ENCODE measurements around the gene AMFR.

AMFR gene

DNA sequence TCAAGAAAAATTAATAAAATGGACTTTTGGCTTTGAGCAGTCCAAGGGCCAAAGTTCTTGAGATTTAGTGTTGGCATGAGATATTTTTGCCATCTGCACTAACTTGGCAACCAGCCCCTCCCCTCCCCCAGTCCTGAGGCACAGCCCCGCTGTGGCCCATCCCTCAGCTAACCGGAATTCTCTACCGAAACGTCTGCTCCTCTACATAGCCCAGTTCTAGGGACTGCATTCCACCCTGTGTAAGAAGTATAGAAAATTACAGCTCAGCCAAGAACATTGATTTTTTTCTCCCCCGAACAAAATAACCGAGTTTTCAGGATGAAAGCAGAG is 97.5 kb downstream of the AMFR start:
- no peak overlapping the region for H3K14ac ChIP-seq (ENCODE audit: low read length in 2 of 2)
- no peaks in the 10 kb centered on the region for H3K9me3 ChIP-seq (ENCODE audit: control insufficient read depth, low read length)
- no peak overlapping the region for H2BK15ac ChIP-seq (ENCODE audit: low read depth, poor library complexity, severe bottlenecking)
- no peak overlapping the region for H3K4ac ChIP-seq (ENCODE audit: low read depth in 1 of 2, low read length in 2 of 2)
- no peak overlapping the region for H3K23ac ChIP-seq (ENCODE audit: low read length in 2 of 2)
- H3K4me2 ChIP-seq (ENCODE audit: low read length, poor library complexity, severe bottlenecking): no peak overlapping the region
- no peak for DNase-seq
- H3K27ac ChIP-seq (ENCODE audit: low read length, poor library complexity, severe bottlenecking): no peak overlapping the region
- H3K4me3 ChIP-seq (ENCODE audit: insufficient read depth in 1 of 2, low read depth in 1 of 2, low read length in 2 of 2): no peak overlapping the region
- H3K79me1 ChIP-seq (replicated peaks; ENCODE audit: low read length, poor library complexity, severe bottlenecking): no peaks in the 10 kb centered on the region
- H2BK12ac ChIP-seq (ENCODE audit: low read length in 2 of 2): no peak overlapping the region
- H4K8ac ChIP-seq (ENCODE audit: low read length): no peak overlapping the region
- H3K9ac ChIP-seq (ENCODE audit: low read length): no peak overlapping the region
- no peak overlapping the region for H2AK5ac ChIP-seq (ENCODE audit: low read length, severe bottlenecking)
- no peak overlapping the region for H2BK5ac ChIP-seq (ENCODE audit: low read depth, low read length, poor library complexity, severe bottlenecking)
- H4K91ac ChIP-seq (ENCODE audit: low read length): no peak overlapping the region
- 87% methylated on average over 6 of the region's 6 CpGs for WGBS
- H2AFZ ChIP-seq (ENCODE audit: low read depth, low read length): no peak overlapping the region
- H3K18ac ChIP-seq (ENCODE audit: low read depth in 1 of 2, low read length in 2 of 2): no peak overlapping the region
- H3K4me1 ChIP-seq (ENCODE audit: control insufficient read depth, insufficient read depth, low read depth, low read length): peaks cover 11% of the 10 kb centered on the region
- no peak overlapping the region for H2BK120ac ChIP-seq (ENCODE audit: low read depth, low read length)
- no peaks in the 10 kb centered on the region for H3K36me3 ChIP-seq (ENCODE audit: control insufficient read depth in 1 of 2, insufficient read depth in 2 of 2, low read depth in 1 of 2, low read length in 2 of 2)
- H3K27me3 ChIP-seq (ENCODE audit: control insufficient read depth in 1 of 2, insufficient read depth in 1 of 2, low read length in 2 of 2): peaks cover 0 to 2% of the 10 kb centered on the region in 2 experiments

- WGBS: 94% methylated on average over 15 of the region's 18 CpGs
Measured at GRCh38 chr16:56327071-56327928, 98.0 kb downstream of the AMFR start.

GRCh38 chr16:56325956-56326355 is 99.4 kb downstream of the AMFR start:
- H2AK5ac ChIP-seq (ENCODE audit: low read length, severe bottlenecking): no peak overlapping the region
- H2BK120ac ChIP-seq (ENCODE audit: low read depth, low read length): no peak overlapping the region
- H3K4me3 ChIP-seq (ENCODE audit: insufficient read depth in 1 of 2, low read depth in 1 of 2, low read length in 2 of 2): no peak overlapping the region
- no peak overlapping the region for H3K4ac ChIP-seq (ENCODE audit: low read depth in 1 of 2, low read length in 2 of 2)
- no peak overlapping the region for H4K91ac ChIP-seq (ENCODE audit: low read length)
- H3K27me3 ChIP-seq (ENCODE audit: control insufficient read depth in 1 of 2, insufficient read depth in 1 of 2, low read length in 2 of 2): peaks cover 0 to 2% of the 10 kb centered on the region in 2 experiments
- WGBS: 83% methylated on average over 6 of the region's 6 CpGs
- H3K4me2 ChIP-seq (ENCODE audit: low read length, poor library complexity, severe bottlenecking): no peak overlapping the region
- H3K9me3 ChIP-seq (ENCODE audit: control insufficient read depth, low read length): no peaks in the 10 kb centered on the region
- no peak overlapping the region for H2AFZ ChIP-seq (ENCODE audit: low read depth, low read length)
- H3K36me3 ChIP-seq (ENCODE audit: control insufficient read depth in 1 of 2, insufficient read depth in 2 of 2, low read depth in 1 of 2, low read length in 2 of 2): no peaks in the 10 kb centered on the region
- H3K18ac ChIP-seq (ENCODE audit: low read depth in 1 of 2, low read length in 2 of 2): no peak overlapping the region
- H3K79me1 ChIP-seq (replicated peaks; ENCODE audit: low read length, poor library complexity, severe bottlenecking): no peaks in the 10 kb centered on the region
- no peak overlapping the region for H3K14ac ChIP-seq (ENCODE audit: low read length in 2 of 2)
- DNase-seq: no peak
- H2BK5ac ChIP-seq (ENCODE audit: low read depth, low read length, poor library complexity, severe bottlenecking): no peak overlapping the region
- H4K8ac ChIP-seq (ENCODE audit: low read length): no peak overlapping the region
- H3K4me1 ChIP-seq (ENCODE audit: control insufficient read depth, insufficient read depth, low read depth, low read length): peaks cover 8% of the 10 kb centered on the region
- H2BK15ac ChIP-seq (ENCODE audit: low read depth, poor library complexity, severe bottlenecking): no peak overlapping the region
- no peak overlapping the region for H2BK12ac ChIP-seq (ENCODE audit: low read length in 2 of 2)
- H3K23ac ChIP-seq (ENCODE audit: low read length in 2 of 2): no peak overlapping the region
- H3K9ac ChIP-seq (ENCODE audit: low read length): no peak overlapping the region
- no peak overlapping the region for H3K27ac ChIP-seq (ENCODE audit: low read length, poor library complexity, severe bottlenecking)

More at GRCh38 chr16:56327071-56327928, 98.0 kb downstream of the AMFR start:
- H3K4me3 ChIP-seq (ENCODE audit: insufficient read depth in 1 of 2, low read depth in 1 of 2, low read length in 2 of 2): no peak overlapping the region
- no peak overlapping the region for H3K18ac ChIP-seq (ENCODE audit: low read depth in 1 of 2, low read length in 2 of 2)
- no peak overlapping the region for H2BK5ac ChIP-seq (ENCODE audit: low read depth, low read length, poor library complexity, severe bottlenecking)
- H4K8ac ChIP-seq (ENCODE audit: low read length): no peak overlapping the region
- no peaks in the 10 kb centered on the region for H3K36me3 ChIP-seq (ENCODE audit: control insufficient read depth in 1 of 2, insufficient read depth in 2 of 2, low read depth in 1 of 2, low read length in 2 of 2)
- no peak overlapping the region for H2AFZ ChIP-seq (ENCODE audit: low read depth, low read length)
- H3K27me3 ChIP-seq (ENCODE audit: control insufficient read depth in 1 of 2, insufficient read depth in 1 of 2, low read length in 2 of 2): peaks cover 0 to 2% of the 10 kb centered on the region in 2 experiments
- no peak overlapping the region for H3K23ac ChIP-seq (ENCODE audit: low read length in 2 of 2)
- no peak overlapping the region for H3K4ac ChIP-seq (ENCODE audit: low read depth in 1 of 2, low read length in 2 of 2)
- H3K14ac ChIP-seq (ENCODE audit: low read length in 2 of 2): no peak overlapping the region
- no peak overlapping the region for H3K9ac ChIP-seq (ENCODE audit: low read length)
- no peak overlapping the region for H3K4me2 ChIP-seq (ENCODE audit: low read length, poor library complexity, severe bottlenecking)
- no peak overlapping the region for H2BK120ac ChIP-seq (ENCODE audit: low read depth, low read length)
- no peaks in the 10 kb centered on the region for H3K9me3 ChIP-seq (ENCODE audit: control insufficient read depth, low read length)
- H3K79me1 ChIP-seq (replicated peaks; ENCODE audit: low read length, poor library complexity, severe bottlenecking): no peaks in the 10 kb centered on the region
- H4K91ac ChIP-seq (ENCODE audit: low read length): no peak overlapping the region
- no peak for DNase-seq
- peaks cover 8% of the 10 kb centered on the region for H3K4me1 ChIP-seq (ENCODE audit: control insufficient read depth, insufficient read depth, low read depth, low read length)
- H2BK15ac ChIP-seq (ENCODE audit: low read depth, poor library complexity, severe bottlenecking): no peak overlapping the region
- H3K27ac ChIP-seq (ENCODE audit: low read length, poor library complexity, severe bottlenecking): no peak overlapping the region
- no peak overlapping the region for H2BK12ac ChIP-seq (ENCODE audit: low read length in 2 of 2)
- no peak overlapping the region for H2AK5ac ChIP-seq (ENCODE audit: low read length, severe bottlenecking)

DNA sequence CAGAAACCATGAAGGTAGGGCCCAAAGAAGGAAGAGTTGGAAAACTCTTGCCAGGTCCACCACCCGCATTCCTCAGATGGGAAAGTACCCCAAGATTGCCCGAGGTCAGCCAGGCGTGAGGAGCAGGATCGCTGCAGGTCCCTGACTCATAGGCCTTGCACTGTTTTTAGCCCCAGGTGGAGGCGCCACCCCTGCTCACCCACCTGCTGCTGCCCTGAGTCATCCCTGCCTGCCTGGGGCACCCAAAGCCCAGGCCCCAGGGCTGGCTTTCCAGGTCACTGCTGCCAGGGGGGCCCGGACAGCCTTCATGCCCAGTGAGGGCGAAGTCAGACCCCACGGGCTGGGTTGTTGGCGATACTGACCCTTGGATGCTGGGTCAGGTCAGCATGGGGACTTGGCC is 100.9 kb downstream of the AMFR start:
- no peaks in the 10 kb centered on the region for H3K9me3 ChIP-seq (ENCODE audit: control insufficient read depth, low read length)
- H4K91ac ChIP-seq (ENCODE audit: low read length): no peak overlapping the region
- H2BK5ac ChIP-seq (ENCODE audit: low read depth, low read length, poor library complexity, severe bottlenecking): no peak overlapping the region
- H2BK12ac ChIP-seq (ENCODE audit: low read length in 2 of 2): no peak overlapping the region
- H2BK15ac ChIP-seq (ENCODE audit: low read depth, poor library complexity, severe bottlenecking): no peak overlapping the region
- H3K4me3 ChIP-seq (ENCODE audit: insufficient read depth in 1 of 2, low read depth in 1 of 2, low read length in 2 of 2): no peak overlapping the region
- 93% methylated on average over 9 of the region's 9 CpGs for WGBS
- H3K18ac ChIP-seq (ENCODE audit: low read depth in 1 of 2, low read length in 2 of 2): no peak overlapping the region
- H3K4me1 ChIP-seq (ENCODE audit: control insufficient read depth, insufficient read depth, low read depth, low read length): peaks cover 8% of the 10 kb centered on the region
- no peak overlapping the region for H3K27ac ChIP-seq (ENCODE audit: low read length, poor library complexity, severe bottlenecking)
- no peak overlapping the region for H2AK5ac ChIP-seq (ENCODE audit: low read length, severe bottlenecking)
- no peak overlapping the region for H2BK120ac ChIP-seq (ENCODE audit: low read depth, low read length)
- no peak for DNase-seq
- H4K8ac ChIP-seq (ENCODE audit: low read length): no peak overlapping the region
- no peak overlapping the region for H3K14ac ChIP-seq (ENCODE audit: low read length in 2 of 2)
- H2AFZ ChIP-seq (ENCODE audit: low read depth, low read length): no peak overlapping the region
- no peak overlapping the region for H3K4me2 ChIP-seq (ENCODE audit: low read length, poor library complexity, severe bottlenecking)
- no peaks in the 10 kb centered on the region for H3K79me1 ChIP-seq (replicated peaks; ENCODE audit: low read length, poor library complexity, severe bottlenecking)
- no peak overlapping the region for H3K23ac ChIP-seq (ENCODE audit: low read length in 2 of 2)
- no peaks in the 10 kb centered on the region for H3K36me3 ChIP-seq (ENCODE audit: control insufficient read depth in 1 of 2, insufficient read depth in 2 of 2, low read depth in 1 of 2, low read length in 2 of 2)
- no peak overlapping the region for H3K9ac ChIP-seq (ENCODE audit: low read length)
- H3K4ac ChIP-seq (ENCODE audit: low read depth in 1 of 2, low read length in 2 of 2): no peak overlapping the region
- H3K27me3 ChIP-seq (ENCODE audit: control insufficient read depth in 1 of 2, insufficient read depth in 1 of 2, low read length in 2 of 2): peaks cover 2 to 6% of the 10 kb centered on the region in 2 experiments

All from mesenchymal stem cell (in vitro differentiated cells and primary cell).